Inflammatory macrophage treated with lipopolysaccharide for 1 hour (primary cell): ENCODE data around the gene ZNF90.
"Not testable (repeated sequence)": the region's sequence is repeated elsewhere in the genome, so short reads cannot be mapped to it uniquely, and the experiment has no call there.

Experiments used
- DNase-seq, 2 donors: peaks; one replicate each; pipeline ENCODE4 v3.0.0-alpha.2; 2020 to 2022

The ZNF90 gene

GRCh38 chr19:20077791-20078463, at the start of gene ZNF90:
TSS of gene ZNF90 (plus strand) at chr19:20078000. CDS start at chr19:20078133, 133 bp downstream.
- DNase-seq = peak; percentile 56 to 74

GRCh38 chr19:20028611-20029010, 49.2 kb upstream of the ZNF90 start:
- DNase-seq = no peak

GRCh38 chr19:20035935-20036334, 41.9 kb upstream of the ZNF90 start:
- no peak for DNase-seq

- DNase-seq = peak in 1 of 2 donors; percentile 2
Observed at GRCh38 chr19:20038358-20039202, 39.2 kb upstream of the ZNF90 start.

- peak; percentile 81 to 90 for DNase-seq
Observed at GRCh38 chr19:20039203-20039723, 38.5 kb upstream of the ZNF90 start, which contains the start of gene ZNF682. TSS of gene ZNF682 (minus strand) at chr19:20039505. CDS start at chr19:20039345, 160 bp downstream.

GRCh38 chr19:20044663-20045062, 33.1 kb upstream of the ZNF90 start:
- DNase-seq = no peak

GRCh38 chr19:20045742-20046141, 32.1 kb upstream of the ZNF90 start:
- DNase-seq = not testable (repeated sequence)

GRCh38 chr19:20051841-20052768, 25.7 kb upstream of the ZNF90 start:
- peak; percentile 20 to 52 for DNase-seq

GRCh38 chr19:20058738-20059137, 19.1 kb upstream of the ZNF90 start:
- not testable (repeated sequence) for DNase-seq

- DNase-seq = no peak
Observed at GRCh38 chr19:20060282-20060681, 17.5 kb upstream of the ZNF90 start.

- DNase-seq = no peak
Observed at GRCh38 chr19:20066861-20067260, 10.9 kb upstream of the ZNF90 start.

- no peak for DNase-seq
Observed at GRCh38 chr19:20067943-20068342, 9.9 kb upstream of the ZNF90 start.

- DNase-seq = not testable (repeated sequence)
Observed at GRCh38 chr19:20068559-20068958, 9.2 kb upstream of the ZNF90 start.

- no peak for DNase-seq
Observed at GRCh38 chr19:20070691-20071090, 7.1 kb upstream of the ZNF90 start.

- no peak for DNase-seq
Observed at GRCh38 chr19:20072936-20073335, 4.9 kb upstream of the ZNF90 start.

GRCh38 chr19:20078581-20079031, 806 bp downstream of the ZNF90 start:
- DNase-seq = peak in 1 of 2 donors; percentile 0

GRCh38 chr19:20079476-20079875, 1.7 kb downstream of the ZNF90 start:
- DNase-seq = no peak

GRCh38 chr19:20080656-20081055, 2.9 kb downstream of the ZNF90 start:
- no peak for DNase-seq

- not testable (repeated sequence) for DNase-seq
Observed at GRCh38 chr19:20082232-20082833, 4.5 kb downstream of the ZNF90 start.

GRCh38 chr19:20082876-20083275, 5.1 kb downstream of the ZNF90 start:
- DNase-seq = not testable (repeated sequence)

- no peak for DNase-seq
Observed at GRCh38 chr19:20102097-20102496, 24.3 kb downstream of the ZNF90 start.
